ENCODE results near the gene HSD17B10.

DNA sequence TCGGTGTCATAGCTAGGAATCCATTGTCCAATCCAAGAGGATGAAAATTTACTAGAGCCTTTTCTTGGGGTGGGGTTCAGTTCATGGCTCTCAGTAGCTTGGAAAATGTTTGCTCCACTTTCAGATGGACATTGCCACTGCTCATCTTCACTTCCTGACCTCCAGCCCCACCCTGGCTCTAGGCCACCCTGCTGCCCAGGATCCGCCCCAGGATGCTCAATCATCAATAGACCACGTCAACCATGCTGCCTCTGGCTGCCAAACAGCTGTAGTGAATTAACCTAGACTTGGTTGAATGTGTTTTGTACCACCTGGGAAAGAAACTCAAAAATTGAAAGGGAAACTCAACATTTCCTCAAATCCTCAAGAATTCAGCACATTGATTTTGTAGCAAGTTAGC is 37.2 kb upstream of the HSD17B10 start:
- TF ChIP-seq RAD21 (conservative IDR thresholded peaks at IDR 0.05) (no peak), EZH2 (IDR thresholded peaks at IDR 0.05; ENCODE audit: borderline replicate concordance, insufficient read depth, low read length, poor library complexity, severe bottlenecking) (no peak), POLR2AphosphoS5 (IDR thresholded peaks at IDR 0.05) (no peak), TAF1 (IDR thresholded peaks at IDR 0.05; ENCODE audit: low read depth) (no peak)
- TF ChIP-seq, protein P1, sequence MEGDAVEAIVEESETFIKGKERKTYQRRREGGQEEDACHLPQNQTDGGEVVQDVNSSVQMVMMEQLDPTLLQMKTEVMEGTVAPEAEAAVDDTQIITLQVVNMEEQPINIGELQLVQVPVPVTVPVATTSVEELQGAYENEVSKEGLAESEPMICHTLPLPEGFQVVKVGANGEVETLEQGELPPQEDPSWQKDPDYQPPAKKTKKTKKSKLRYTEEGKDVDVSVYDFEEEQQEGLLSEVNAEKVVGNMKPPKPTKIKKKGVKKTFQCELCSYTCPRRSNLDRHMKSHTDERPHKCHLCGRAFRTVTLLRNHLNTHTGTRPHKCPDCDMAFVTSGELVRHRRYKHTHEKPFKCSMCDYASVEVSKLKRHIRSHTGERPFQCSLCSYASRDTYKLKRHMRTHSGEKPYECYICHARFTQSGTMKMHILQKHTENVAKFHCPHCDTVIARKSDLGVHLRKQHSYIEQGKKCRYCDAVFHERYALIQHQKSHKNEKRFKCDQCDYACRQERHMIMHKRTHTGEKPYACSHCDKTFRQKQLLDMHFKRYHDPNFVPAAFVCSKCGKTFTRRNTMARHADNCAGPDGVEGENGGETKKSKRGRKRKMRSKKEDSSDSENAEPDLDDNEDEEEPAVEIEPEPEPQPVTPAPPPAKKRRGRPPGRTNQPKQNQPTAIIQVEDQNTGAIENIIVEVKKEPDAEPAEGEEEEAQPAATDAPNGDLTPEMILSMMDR (IDR thresholded peaks at IDR 0.05; ENCODE audit: poor library complexity, severe bottlenecking): no peak
